Vagina (tissue), 2 donors: ENCODE results near the gene IRF2. TPM values are rescaled to one million over a fixed set of nuclear protein-coding genes. Genes with fewer than 3 reads are reported as not detected.

Experiments used
- DNase-seq, 2 donors: peaks; one replicate each; pipeline ENCODE4 v3.0.0-alpha.2; 2017; ENCODE audit errors: extremely low spot score in 2 of 2
- H3K27ac ChIP-seq: fragments of 200-600 bp; sonication (generic); one replicate; pipeline ENCODE4 v1.5.1; 2019
- H3K27me3 ChIP-seq: fragments of 200-600 bp; sonication (generic); one replicate; pipeline ENCODE4 v1.5.1; 2019
- H3K36me3 ChIP-seq, 2 donors: fragments of 200-600 bp; sonication (generic); one replicate each; pipeline ENCODE4 v1.5.1; 2017 to 2019
- H3K4me1 ChIP-seq: fragments of 200-600 bp; sonication (generic); one replicate; pipeline ENCODE4 v1.5.1; 2019
- H3K4me3 ChIP-seq, 2 donors: fragments of 200-600 bp; sonication (generic); 1 replicate in 1 of 2; 2 replicates in 1 of 2; pipeline ENCODE4 v1.5.1; 2016 to 2019
- H3K9me3 ChIP-seq: fragments of 200-600 bp; sonication (generic); one replicate; pipeline ENCODE4 v1.5.1; 2019
- CTCF ChIP-seq, 3 experiments: fragments of 450-650 bp in 2 of 3; fragments of 200-600 bp in 1 of 3; sonication (generic) in 1 of 3; IDR thresholded peaks; one replicate each; pipeline ENCODE4 v1.5.1; 2017 to 2019; ENCODE audit warnings: antibody characterized with exemption in 3 of 3, mild to moderate bottlenecking in 2 of 3, moderate library complexity in 2 of 3
- POLR2A ChIP-seq, 2 donors: fragments of 450-650 bp; IDR thresholded peaks; one replicate each; pipeline ENCODE4 v1.6.1; 2017; ENCODE audit warnings: antibody characterized with exemption in 2 of 2, mild to moderate bottlenecking in 2 of 2, moderate library complexity in 2 of 2
- POLR2AphosphoS5 ChIP-seq, 2 donors: sonication (generic); formaldehyde crosslinking; IDR thresholded peaks; one replicate each; pipeline ENCODE4 v1.9.0; 2017; ENCODE audit warnings: antibody characterized with exemption in 2 of 2, mild to moderate bottlenecking in 2 of 2, low read depth in 1 of 2; ENCODE audit not compliant: insufficient read depth in 1 of 2
- intact Hi-C: fragments of 100-400 bp; cut with DNase I; formaldehyde crosslinking; loops from one replicate; pipeline ENCODE4 v1.15.1; 2023
- total RNA-seq: library from RNA; depleted of rRNA; stranded (reverse); fragments of >200 nt; gene quantifications from one replicate; pipeline ENCODE4 v1.2.3, GENCODE V29; 2016

The IRF2 gene
- total RNA-seq, 1 donor from 2014 or later: 18.7 TPM

DNA sequence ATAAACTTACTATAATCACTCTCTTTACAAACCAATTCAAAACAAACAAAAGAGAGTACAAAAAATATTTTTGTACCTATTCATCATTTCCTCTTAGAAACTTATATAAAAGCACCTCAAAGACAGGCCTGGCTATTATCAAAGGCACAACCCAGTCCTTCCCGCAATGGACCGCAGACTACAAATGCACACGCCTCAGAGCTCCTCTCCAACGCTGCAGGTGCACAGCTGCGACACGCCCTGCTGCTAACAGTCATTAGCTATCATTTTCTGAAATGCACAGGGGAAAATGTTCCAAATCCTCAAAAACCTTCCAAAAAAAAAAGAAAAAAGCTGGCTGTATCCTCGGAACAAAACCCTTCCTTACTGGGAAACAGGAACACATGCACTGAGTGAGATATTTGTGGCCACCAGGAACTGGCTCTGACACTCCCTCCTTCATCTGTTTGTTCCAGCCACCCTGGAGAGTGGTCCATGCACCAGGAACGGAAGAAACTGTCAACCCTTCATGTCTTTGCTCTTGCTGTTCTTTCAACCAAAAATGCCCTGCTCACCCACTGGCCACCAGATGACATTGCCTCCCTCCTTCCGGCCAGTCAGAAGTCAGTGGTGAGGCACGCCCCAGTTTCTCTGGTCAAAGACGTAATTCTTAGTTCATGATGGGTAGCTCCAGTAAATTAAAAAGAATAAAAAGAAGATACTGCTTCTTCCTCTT is 16.7 kb downstream of the IRF2 start:
- Histone ChIP-seq H3K27ac (no peak overlapping the region), H3K36me3 (no peaks in the 10 kb centered on the region), H3K4me3 (no peak overlapping the region), H3K9me3 (no peaks in the 10 kb centered on the region), H3K27me3 (no peaks in the 10 kb centered on the region), H3K4me1 (peaks cover 53% of the 10 kb centered on the region)
- DNase-seq: no peak
- TF ChIP-seq POLR2AphosphoS5 (IDR thresholded peaks at IDR 0.05; ENCODE audit: insufficient read depth in 1 of 2, low read depth in 1 of 2): no peak
- no peak for TF ChIP-seq CTCF (IDR thresholded peaks at IDR 0.05)
- TF ChIP-seq POLR2A (IDR thresholded peaks at IDR 0.05): no peak
- intact Hi-C loops: no loop called here

DNA sequence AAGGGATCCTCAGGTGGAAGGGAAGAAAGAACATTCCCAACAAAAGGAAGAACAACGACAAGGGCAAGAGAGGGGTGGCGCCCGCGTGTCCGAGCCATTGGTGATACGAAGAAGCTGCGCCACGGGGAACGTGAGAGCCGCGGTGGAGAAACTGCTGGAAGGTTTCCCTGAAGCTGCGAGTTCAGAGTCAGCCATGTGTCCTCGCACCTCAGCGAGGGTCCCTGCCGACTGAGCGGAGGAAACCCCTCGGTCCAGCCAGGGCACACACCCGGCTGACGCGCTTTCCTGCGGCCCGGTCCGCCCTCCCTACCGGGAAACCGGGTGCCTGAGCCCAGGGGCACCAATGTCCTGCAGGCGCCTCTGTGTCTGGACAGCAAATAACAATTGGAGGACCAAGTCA is 18.0 kb downstream of the IRF2 start:
- no peaks in the 10 kb centered on the region for H3K27me3 ChIP-seq
- H3K27ac ChIP-seq: no peak overlapping the region
- H3K4me3 ChIP-seq: no peak overlapping the region
- H3K4me1 ChIP-seq: peaks cover 63% of the 10 kb centered on the region
- intact Hi-C loops: no loop called here
- H3K36me3 ChIP-seq: no peaks in the 10 kb centered on the region
- no peaks in the 10 kb centered on the region for H3K9me3 ChIP-seq
- TF ChIP-seq POLR2A (IDR thresholded peaks at IDR 0.05) (no peak), POLR2AphosphoS5 (IDR thresholded peaks at IDR 0.05; ENCODE audit: insufficient read depth in 1 of 2, low read depth in 1 of 2) (no peak), CTCF (IDR thresholded peaks at IDR 0.05) (no peak)
- DNase-seq: peak in 1 of 2 donors; percentile 29

DNA sequence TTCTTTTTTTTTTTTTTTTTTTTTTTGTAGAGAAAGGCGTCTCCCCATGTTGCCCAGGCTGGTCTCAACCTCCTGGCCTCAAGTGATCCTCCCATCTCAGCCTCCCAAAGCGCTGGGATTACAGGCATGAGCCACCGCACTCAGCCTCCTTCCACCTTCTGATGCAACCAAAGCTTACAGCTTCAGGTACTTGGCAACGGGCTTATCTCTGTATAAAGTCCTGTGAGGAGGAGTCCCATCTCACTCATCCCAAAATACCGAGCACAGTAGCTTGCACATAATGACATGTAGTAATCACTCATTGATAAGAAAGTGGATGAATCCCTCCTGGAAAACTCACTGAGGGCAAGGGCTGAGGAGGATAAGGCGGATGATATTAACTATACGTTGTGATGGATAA is 19.1 kb downstream of the IRF2 start:
- Histone ChIP-seq H3K36me3 (no peaks in the 10 kb centered on the region), H3K27ac (no peak overlapping the region), H3K4me1 (peaks cover 63% of the 10 kb centered on the region), H3K27me3 (no peaks in the 10 kb centered on the region), H3K4me3 (no peak overlapping the region), H3K9me3 (no peaks in the 10 kb centered on the region)
- DNase-seq: no peak
- intact Hi-C loops: no loop called here
- TF ChIP-seq CTCF (IDR thresholded peaks at IDR 0.05) (no peak), POLR2AphosphoS5 (IDR thresholded peaks at IDR 0.05; ENCODE audit: insufficient read depth in 1 of 2, low read depth in 1 of 2) (no peak), POLR2A (IDR thresholded peaks at IDR 0.05) (no peak)

- intact Hi-C loops: no loop called here
These were observed 20.8 kb downstream of the IRF2 start for GRCh38 chr4:184453365-184454160.

More at GRCh38 chr4:184453365-184454160, 20.8 kb downstream of the IRF2 start:
- H3K36me3 ChIP-seq: no peaks in the 10 kb centered on the region
- H3K4me3 ChIP-seq: no peak overlapping the region
- TF ChIP-seq POLR2A (IDR thresholded peaks at IDR 0.05) (no peak), CTCF (IDR thresholded peaks at IDR 0.05) (no peak), POLR2AphosphoS5 (IDR thresholded peaks at IDR 0.05; ENCODE audit: insufficient read depth in 1 of 2, low read depth in 1 of 2) (no peak)
- no peak overlapping the region for H3K27ac ChIP-seq
- H3K27me3 ChIP-seq: no peaks in the 10 kb centered on the region
- no peaks in the 10 kb centered on the region for H3K9me3 ChIP-seq
- peak in 1 of 2 donors; percentile 69 for DNase-seq
- H3K4me1 ChIP-seq: peaks cover 70% of the 10 kb centered on the region
